HG03432 (cell line): ENCODE measurements around the gene TTF2.

Source experiments
- ATAC-seq: cut with Tn5 transposase; IDR thresholded peaks from one replicate; pipeline ENCODE4 v1.9.1; 2021; ENCODE audit warnings: mild to moderate bottlenecking, moderate library complexity; ENCODE audit not compliant: unreplicated experiment

Gene TTF2

DNA sequence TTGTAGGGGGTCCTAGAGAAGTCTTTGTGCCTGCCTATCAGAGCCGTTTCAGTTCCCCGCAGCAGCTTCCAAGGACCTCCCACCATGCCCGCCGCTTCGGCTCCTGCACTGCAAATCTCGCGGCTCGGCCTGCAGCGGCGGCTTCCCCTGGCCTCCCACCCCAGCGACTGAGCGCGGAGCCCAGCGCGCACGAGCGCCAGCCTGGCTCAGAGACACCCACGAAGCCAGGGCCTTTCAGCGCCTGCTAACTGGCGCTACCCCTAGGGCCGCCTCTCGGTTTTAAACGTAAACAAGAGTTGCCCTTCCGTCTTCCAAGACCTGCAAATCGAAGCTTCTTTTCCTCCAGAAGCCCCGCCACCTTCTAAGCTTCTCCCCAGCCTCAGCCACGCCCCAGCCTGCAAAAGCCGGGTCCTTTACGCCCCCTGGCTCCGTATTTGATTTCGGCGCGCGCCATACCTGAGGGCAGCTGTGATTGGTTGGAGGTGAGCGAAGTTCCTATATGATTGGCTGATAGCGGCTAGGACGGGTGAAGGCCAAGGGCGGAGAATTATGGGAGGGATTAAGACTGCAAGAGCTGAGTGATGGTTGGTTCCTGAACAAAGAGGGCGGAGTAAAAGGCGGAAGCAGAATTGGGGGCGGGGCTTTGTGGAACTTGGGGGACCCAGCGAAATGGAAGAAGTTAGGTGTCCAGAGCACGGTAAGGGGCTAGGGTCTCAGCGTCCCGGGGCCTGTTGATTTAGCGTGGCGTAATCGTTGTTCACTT lies at the start of gene TTF2:
TSS of gene TTF2 (plus strand) at position 649 of the 763 bp plus-strand sequence. CDS start at position 670, 21 bp downstream.
- peak; percentile 93 for ATAC-seq

GRCh38 chr1:117011334-117011733 lies 48.8 kb upstream of the TTF2 start:
- no peak for ATAC-seq

GRCh38 chr1:117013309-117013858 lies 46.7 kb upstream of the TTF2 start:
- no peak for ATAC-seq

DNA sequence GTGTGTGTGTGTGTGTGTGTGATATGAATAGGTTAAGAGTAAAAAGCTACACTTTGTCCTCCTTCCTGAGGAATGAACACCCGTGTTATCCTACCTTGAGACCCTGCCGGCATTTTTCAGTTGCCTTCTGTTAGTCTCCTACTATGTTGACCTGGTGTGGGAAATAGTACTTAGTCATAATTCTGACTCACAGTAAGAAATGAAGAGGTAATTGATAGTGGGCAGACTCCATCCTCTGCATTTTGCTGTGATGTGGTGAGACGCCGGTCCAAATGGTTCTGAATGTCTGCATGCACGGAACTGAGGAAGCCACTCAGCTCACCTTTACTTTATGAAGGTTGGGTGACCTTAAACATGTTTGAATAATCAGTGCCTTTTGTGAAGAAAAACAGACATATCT lies 45.9 kb upstream of the TTF2 start:
- no peak for ATAC-seq

- ATAC-seq: no peak
These were observed 44.4 kb upstream of the TTF2 start for GRCh38 chr1:117015724-117016123.

GRCh38 chr1:117017062-117017461 lies 43.1 kb upstream of the TTF2 start:
- peak; percentile 18 for ATAC-seq

DNA sequence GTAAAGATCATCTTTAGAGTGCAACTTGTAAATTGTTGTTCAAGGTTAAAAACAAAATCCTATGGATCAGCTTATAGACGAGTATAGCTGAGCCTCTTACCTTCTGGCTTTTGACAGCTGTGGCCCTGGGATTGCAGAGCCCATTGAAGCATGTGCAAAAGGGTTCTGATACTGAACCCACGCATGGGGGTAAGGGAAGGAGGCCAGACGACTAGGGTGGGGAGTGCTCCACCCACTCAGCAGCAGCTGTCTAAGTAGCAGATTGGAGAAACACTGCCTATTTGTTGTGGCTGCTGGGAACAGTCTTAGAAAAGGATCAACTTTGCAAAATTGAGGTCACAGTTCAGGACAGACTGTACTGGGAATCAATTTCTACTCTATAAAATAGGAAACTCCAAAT lies 42.5 kb upstream of the TTF2 start:
- peak; percentile 72 for ATAC-seq

GRCh38 chr1:117020526-117021156 lies 39.5 kb upstream of the TTF2 start:
- ATAC-seq: no peak

- ATAC-seq: no peak
These were observed 38.0 kb upstream of the TTF2 start for GRCh38 chr1:117022114-117022513.

GRCh38 chr1:117025568-117025967 lies 34.6 kb upstream of the TTF2 start:
- ATAC-seq: no peak

- ATAC-seq: no peak
These were observed 33.8 kb upstream of the TTF2 start for GRCh38 chr1:117026361-117026760.

GRCh38 chr1:117029685-117030084 lies 30.4 kb upstream of the TTF2 start:
- ATAC-seq: no peak

DNA sequence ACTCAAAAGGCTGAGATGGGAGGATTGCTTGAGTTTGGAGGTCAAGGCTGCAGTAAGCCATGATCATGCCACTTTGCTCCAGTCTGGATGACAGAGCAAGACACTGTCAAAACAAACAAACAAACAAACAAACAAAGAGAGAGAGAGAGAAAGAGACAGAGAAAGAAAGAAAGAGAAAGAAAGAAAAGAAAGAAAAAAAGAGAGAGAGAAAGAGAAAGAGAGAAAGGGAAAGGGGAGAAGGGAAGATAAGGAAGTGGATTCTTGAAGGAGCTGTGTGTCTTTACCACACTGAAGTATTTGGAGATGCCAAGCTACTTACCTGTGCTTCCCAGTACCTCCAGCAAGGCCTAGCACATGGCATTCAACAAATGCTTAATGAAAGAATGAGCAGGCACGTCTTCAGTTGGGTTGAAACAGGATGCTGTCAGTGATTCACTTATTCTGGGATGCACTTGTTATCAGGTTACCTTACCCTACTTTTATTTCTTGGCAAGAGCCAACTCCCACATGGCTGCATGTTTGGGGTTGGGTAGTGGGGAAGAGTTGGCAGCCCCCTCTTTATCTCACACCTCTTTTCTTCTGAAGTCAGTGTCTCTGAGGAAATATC lies 29.8 kb upstream of the TTF2 start:
- no peak for ATAC-seq

DNA sequence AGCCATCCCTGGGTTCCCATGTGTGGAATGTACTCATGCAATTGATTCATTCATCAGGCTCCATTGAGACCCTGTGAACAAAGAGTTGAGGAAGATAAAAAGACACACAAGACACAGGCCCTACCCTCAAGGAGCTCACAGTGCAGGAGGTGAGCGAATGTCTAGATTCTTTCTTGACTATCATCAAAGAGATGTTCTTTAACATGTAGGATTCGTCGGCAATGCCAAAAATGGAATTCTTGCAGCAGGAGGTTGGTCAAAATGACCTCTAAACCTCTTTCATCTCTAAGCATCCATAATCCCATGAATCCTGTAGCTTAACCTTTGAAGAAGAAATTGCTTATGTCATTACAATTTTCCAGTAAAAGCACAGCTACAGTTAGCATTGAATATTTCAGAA lies 27.9 kb upstream of the TTF2 start:
- no peak for ATAC-seq

- ATAC-seq: no peak
These were observed 27.2 kb upstream of the TTF2 start for GRCh38 chr1:117032681-117033539.

DNA sequence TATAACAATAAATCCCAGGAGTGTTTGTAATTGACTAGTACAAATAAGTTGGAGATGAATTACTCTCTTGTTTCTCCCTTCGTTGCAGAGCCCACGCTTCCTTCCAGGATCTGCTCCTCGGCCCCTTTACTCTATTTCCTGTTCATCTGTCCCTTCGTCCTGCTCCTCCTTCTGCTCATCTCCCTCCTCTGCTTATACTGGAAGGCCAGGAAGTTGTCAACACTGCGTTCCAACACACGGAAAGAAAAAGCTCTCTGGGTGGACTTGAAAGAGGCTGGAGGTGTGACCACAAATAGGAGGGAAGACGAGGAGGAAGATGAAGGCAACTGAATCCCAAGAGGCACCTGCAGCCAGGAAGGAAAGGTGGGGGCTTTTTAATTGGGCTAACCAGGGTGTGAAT lies 26.4 kb upstream of the TTF2 start:
- no peak for ATAC-seq

GRCh38 chr1:117034791-117035290 lies 25.3 kb upstream of the TTF2 start:
- no peak for ATAC-seq

GRCh38 chr1:117036018-117036461 lies 24.1 kb upstream of the TTF2 start:
- no peak for ATAC-seq

DNA sequence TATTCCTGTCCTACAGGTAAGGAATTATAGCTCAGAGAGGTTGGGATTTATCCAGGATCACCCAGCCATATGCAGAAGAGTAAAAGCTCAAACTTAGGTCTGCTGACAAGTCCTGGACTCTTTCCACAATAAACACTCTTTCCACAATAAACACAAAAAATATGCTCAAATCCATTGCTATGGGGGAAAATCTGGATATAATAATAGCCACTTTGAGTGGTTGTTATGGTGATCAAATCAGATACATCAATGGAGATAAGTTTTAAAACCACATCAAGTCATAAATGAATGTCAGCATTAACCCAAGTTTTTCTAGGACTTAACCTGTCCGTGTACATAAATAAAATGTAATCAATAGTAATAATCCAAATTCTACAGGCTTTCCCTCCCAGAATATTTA lies 22.3 kb upstream of the TTF2 start:
- no peak for ATAC-seq

- no peak for ATAC-seq
These were observed 21.9 kb upstream of the TTF2 start for GRCh38 chr1:117038236-117038635.

DNA sequence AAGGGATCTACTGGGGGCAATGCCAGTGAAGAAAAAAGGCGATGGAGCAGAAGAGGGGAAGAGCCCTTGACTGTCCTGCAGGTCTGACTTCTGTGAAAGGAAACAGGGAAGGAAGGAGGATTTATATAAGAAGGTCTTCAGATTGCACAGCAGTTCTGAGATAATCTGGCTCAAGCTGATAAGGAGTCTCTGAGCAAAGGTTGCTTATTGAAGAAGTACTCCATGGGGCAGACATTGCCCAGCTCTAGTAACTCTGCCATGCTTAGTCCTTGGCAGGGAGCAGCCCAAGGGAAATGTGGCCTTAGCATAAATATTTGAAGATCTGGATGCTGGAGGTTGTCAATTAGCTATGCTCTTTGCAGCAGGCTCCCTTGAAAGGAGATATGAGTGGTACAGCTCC lies 15.9 kb upstream of the TTF2 start:
- no peak for ATAC-seq
